GM08714 (cell line): ENCODE data around the gene CDK3.
"Not testable (repeated sequence)": the region's sequence is repeated elsewhere in the genome, so short reads cannot be mapped to it uniquely, and the experiment has no call there.

Experiments
- H3K4me3 ChIP-seq: fragments of 200-500 bp; sonication (Bioruptor generic); 2 replicates; pipeline ENCODE4 v1.5.1; 2014; ENCODE audit warnings: mild to moderate bottlenecking, low read length, inconsistent platforms
- ZNF274 ChIP-seq: IDR thresholded peaks from 2 replicates; pipeline ENCODE4 v1.6.1; 2012; ENCODE audit warnings: mild to moderate bottlenecking, low read depth, low read length

Gene CDK3

GRCh38 chr17:76033139-76033538 lies 32.5 kb downstream of the CDK3 start:
- no peak overlapping the region for H3K4me3 ChIP-seq
- TF ChIP-seq ZNF274, result no peak

GRCh38 chr17:76034428-76035350 lies 34.0 kb downstream of the CDK3 start:
- H3K4me3 ChIP-seq, result no peak overlapping the region
- TF ChIP-seq ZNF274, result no peak

GRCh38 chr17:76036497-76037261 lies 36.0 kb downstream of the CDK3 start:
- H3K4me3 ChIP-seq, result no peak overlapping the region
- TF ChIP-seq ZNF274, result no peak

- no peak for TF ChIP-seq ZNF274
- no peak overlapping the region for H3K4me3 ChIP-seq
Observed at GRCh38 chr17:76038050-76038449, 37.4 kb downstream of the CDK3 start.

GRCh38 chr17:76039121-76039520 lies 38.5 kb downstream of the CDK3 start:
- TF ChIP-seq ZNF274, result no peak
- no peak overlapping the region for H3K4me3 ChIP-seq

- TF ChIP-seq ZNF274, result no peak
- H3K4me3 ChIP-seq, result no peak overlapping the region
Observed at GRCh38 chr17:76040376-76040775, 39.7 kb downstream of the CDK3 start.

- H3K4me3 ChIP-seq, result not testable (repeated sequence)
Observed at GRCh38 chr17:76042868-76043267, 42.2 kb downstream of the CDK3 start.

- not testable (repeated sequence) for H3K4me3 ChIP-seq
Observed at GRCh38 chr17:76044475-76045007, 43.9 kb downstream of the CDK3 start.

GRCh38 chr17:76046064-76046463 lies 45.4 kb downstream of the CDK3 start:
- H3K4me3 ChIP-seq, result no peak overlapping the region
- TF ChIP-seq ZNF274, result no peak

- TF ChIP-seq ZNF274, result no peak
- no peak overlapping the region for H3K4me3 ChIP-seq
Observed at GRCh38 chr17:76048025-76048605, 47.5 kb downstream of the CDK3 start.

- H3K4me3 ChIP-seq, result no peak overlapping the region
- TF ChIP-seq ZNF274, result no peak
Observed at GRCh38 chr17:76048711-76049110, 48.1 kb downstream of the CDK3 start.

GRCh38 chr17:76049239-76049638 lies 48.6 kb downstream of the CDK3 start:
- no peak for TF ChIP-seq ZNF274
- H3K4me3 ChIP-seq, result no peak overlapping the region

- TF ChIP-seq ZNF274, result no peak
- H3K4me3 ChIP-seq, result no peak overlapping the region
Observed at GRCh38 chr17:76049836-76050537, 49.3 kb downstream of the CDK3 start.

- no peak for TF ChIP-seq ZNF274
- H3K4me3 ChIP-seq, result no peak overlapping the region
Observed at GRCh38 chr17:76050538-76051467, 50.1 kb downstream of the CDK3 start.
